ENCODE data around the gene EHD1. TPM values are rescaled to one million over a fixed set of nuclear protein-coding genes. Genes with fewer than 3 reads are reported as not detected.
A peak's percentile ranks its signal among the peaks of the same experiment; 100 is the strongest.

Gene EHD1
- total and polyA plus RNA-seq, 2 experiments from 2014 or later = 55.2 to 90.2 TPM

DNA sequence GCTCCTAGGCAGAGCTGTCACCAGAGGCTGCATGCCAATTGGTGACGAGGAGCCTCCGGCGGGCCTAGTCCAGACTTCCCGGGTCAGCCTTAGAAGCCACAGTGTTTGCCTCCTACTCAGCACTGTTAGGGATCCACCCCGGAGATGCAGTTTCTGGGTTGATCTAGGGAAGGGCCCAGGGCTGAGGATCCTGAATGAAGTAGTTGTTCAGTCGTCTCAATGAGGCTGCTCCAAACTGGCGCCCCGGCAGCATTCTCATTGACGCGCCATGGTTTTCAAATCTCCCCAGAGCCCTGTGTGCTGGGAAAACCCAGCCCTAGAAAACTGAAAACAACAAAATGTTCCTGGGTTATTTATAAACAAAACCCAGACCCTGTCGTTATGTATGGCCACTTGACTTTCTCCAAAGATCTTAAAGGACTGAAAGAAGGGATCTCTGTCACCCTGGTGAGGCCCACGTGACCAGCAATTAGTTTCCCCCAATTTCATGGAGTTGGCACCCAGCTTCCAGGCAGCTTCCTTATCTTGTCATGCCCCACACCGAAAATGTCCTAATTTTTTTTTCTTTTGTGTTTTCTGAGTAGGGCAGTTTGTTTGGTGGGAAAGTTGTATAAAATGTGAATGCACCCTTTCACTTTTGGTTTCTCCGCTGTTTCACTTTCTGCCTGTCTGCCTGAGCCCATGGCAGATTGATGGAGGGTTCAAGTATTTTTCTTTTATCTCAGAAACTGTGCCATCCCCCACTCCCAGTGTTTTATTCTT, 2.0 kb upstream of the EHD1 start:
- H3K4me1 ChIP-seq (ENCODE audit: insufficient read depth) = peaks cover 13% of the 10 kb centered on the region
- 75 to 79% methylated on average over 14 of the region's 14 CpGs for whole genome bisulfite sequencing, 2 experiments (ENCODE audit: low coverage in 1 of 2, low lambda C conversion rate in 2 of 2, missing lambda C conversion rate in 2 of 2)
- H3K27me3 ChIP-seq (replicated peaks; ENCODE audit: insufficient read depth) = no peaks in the 10 kb centered on the region
- TF ChIP-seq EZH2phosphoT487 (IDR thresholded peaks at IDR 0.05; ENCODE audit: insufficient read depth, low read depth) = no peak
- no peak for TF ChIP-seq EZH2 (IDR thresholded peaks at IDR 0.05; ENCODE audit: insufficient read depth, poor library complexity, severe bottlenecking)
- in situ Hi-C loops (cut with MboI) = no loop called here
- no peak overlapping the region for H3K9ac ChIP-seq
- peaks cover 29% of the 10 kb centered on the region for H3K79me2 ChIP-seq (ENCODE audit: insufficient read depth)
- no peaks in the 10 kb centered on the region for H3K9me3 ChIP-seq (ENCODE audit: low read depth)
- no peaks in the 10 kb centered on the region for H3K36me3 ChIP-seq (ENCODE audit: low read depth)
- H2AFZ ChIP-seq = no peak overlapping the region
- H4K20me1 ChIP-seq (ENCODE audit: insufficient read depth) = 0 out of 2 replicates have a peak, but pooled peaks cover 6% of the 10 kb centered on the region
- H3F3A ChIP-seq (ENCODE audit: insufficient read depth) = peaks cover 16% of the 10 kb centered on the region
- no peak for DNase-seq
- H3K4me3 ChIP-seq = no peak overlapping the region
- no peak overlapping the region for H3K27ac ChIP-seq
- no peak overlapping the region for H3K4me2 ChIP-seq (ENCODE audit: unreplicated experiment)
- no peaks in the 10 kb centered on the region for H3K9me2 ChIP-seq (ENCODE audit: insufficient read depth)

DNA sequence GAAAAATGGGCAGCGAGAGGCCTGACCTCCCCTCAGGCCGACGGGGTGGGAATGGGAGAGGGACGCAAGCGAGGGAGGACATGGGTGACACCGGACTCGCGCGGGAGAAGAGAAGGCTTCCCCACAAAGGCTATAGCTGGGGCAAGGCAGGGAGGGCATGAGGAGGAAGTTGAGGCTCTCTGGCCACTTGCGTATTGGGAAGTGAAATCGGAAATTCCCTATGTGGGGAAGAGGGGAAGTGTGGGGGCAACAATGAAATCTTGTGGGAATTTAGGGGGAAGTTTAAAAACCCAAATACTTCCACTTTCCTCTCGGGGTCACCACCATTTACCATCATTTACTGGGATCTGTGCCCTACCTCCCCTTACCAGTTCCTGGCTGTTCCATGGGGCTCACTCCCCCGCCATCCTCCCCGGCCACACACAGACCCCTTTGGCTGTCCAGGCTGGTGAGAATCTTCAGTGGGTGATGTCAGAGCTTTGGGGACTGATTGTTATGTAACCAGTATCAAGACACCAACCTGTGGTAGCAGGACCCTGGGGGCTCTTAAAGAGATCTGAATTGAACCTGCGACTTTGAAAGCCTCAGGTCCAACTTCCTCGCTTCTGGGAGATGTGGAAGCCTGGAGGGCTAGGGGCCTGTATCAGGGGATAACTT, 951 bp upstream of the EHD1 start:
- in situ Hi-C loops (cut with MboI) = no loop called here
- H3K79me2 ChIP-seq (ENCODE audit: insufficient read depth) = peaks cover 39% of the 10 kb centered on the region
- peaks cover 16% of the 10 kb centered on the region for H3F3A ChIP-seq (ENCODE audit: insufficient read depth)
- DNase-seq = no peak
- H3K27ac ChIP-seq = peak overlapping the region; percentile 61
- peaks cover 16% of the 10 kb centered on the region for H3K4me1 ChIP-seq (ENCODE audit: insufficient read depth)
- H3K9me3 ChIP-seq (ENCODE audit: low read depth) = no peaks in the 10 kb centered on the region
- peak overlapping the region; percentile 89 for H3K4me2 ChIP-seq (ENCODE audit: unreplicated experiment)
- H4K20me1 ChIP-seq (ENCODE audit: insufficient read depth) = 0 out of 2 replicates have a peak, but pooled peaks cover 6% of the 10 kb centered on the region
- no peaks in the 10 kb centered on the region for H3K9me2 ChIP-seq (ENCODE audit: insufficient read depth)
- no peak for TF ChIP-seq EZH2phosphoT487 (IDR thresholded peaks at IDR 0.05; ENCODE audit: insufficient read depth, low read depth)
- no peak for TF ChIP-seq EZH2 (IDR thresholded peaks at IDR 0.05; ENCODE audit: insufficient read depth, poor library complexity, severe bottlenecking)
- peak overlapping the region; percentile 96 for H3K4me3 ChIP-seq
- H3K36me3 ChIP-seq (ENCODE audit: low read depth) = 0 out of 2 replicates have a peak, but pooled peaks cover 3% of the 10 kb centered on the region
- H2AFZ ChIP-seq = peak overlapping the region; percentile 91
- H3K9ac ChIP-seq = peak overlapping the region; percentile 90
- H3K27me3 ChIP-seq (replicated peaks; ENCODE audit: insufficient read depth) = no peaks in the 10 kb centered on the region
- WGBS, 2 experiments (ENCODE audit: low coverage in 1 of 2, low lambda C conversion rate in 2 of 2, missing lambda C conversion rate in 2 of 2) = 26 to 30% methylated on average over 16 of the region's 16 CpGs

DNA sequence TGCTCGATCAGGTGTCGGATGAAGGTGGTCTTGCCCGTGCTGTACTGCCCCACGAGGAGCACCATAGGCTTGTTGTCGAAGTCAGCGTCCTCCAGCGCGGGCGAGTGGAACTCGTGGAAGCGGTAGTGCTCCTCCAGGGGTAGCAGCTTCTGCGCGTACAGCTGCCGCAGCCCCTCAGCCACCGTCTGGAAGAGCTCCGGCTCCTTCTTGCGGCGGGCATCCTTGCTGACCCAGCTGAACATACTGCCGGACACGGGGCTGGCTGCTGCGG, 263 bp downstream of the EHD1 start:
- WGBS, 2 experiments (ENCODE audit: low coverage in 1 of 2, low lambda C conversion rate in 2 of 2, missing lambda C conversion rate in 2 of 2) = 0% methylated on average over 11 to 21 of the region's 21 CpGs
- peak overlapping the region; percentile 90 for H3K9ac ChIP-seq
- TF ChIP-seq EZH2phosphoT487 (IDR thresholded peaks at IDR 0.05; ENCODE audit: insufficient read depth, low read depth) = no peak
- TF ChIP-seq EZH2 (IDR thresholded peaks at IDR 0.05; ENCODE audit: insufficient read depth, poor library complexity, severe bottlenecking) = no peak
- peak overlapping the region; percentile 99 for H3K4me2 ChIP-seq (ENCODE audit: unreplicated experiment)
- H3F3A ChIP-seq (ENCODE audit: insufficient read depth) = peaks cover 16% of the 10 kb centered on the region
- in situ Hi-C loops (cut with MboI) = no loop called here
- H3K27me3 ChIP-seq (replicated peaks; ENCODE audit: insufficient read depth) = no peaks in the 10 kb centered on the region
- H2AFZ ChIP-seq = peak overlapping the region; percentile 46
- H3K36me3 ChIP-seq (ENCODE audit: low read depth) = peaks cover 7% of the 10 kb centered on the region; the same call in 1 of the 2 replicates
- H3K79me2 ChIP-seq (ENCODE audit: insufficient read depth) = peaks cover 51% of the 10 kb centered on the region
- peak overlapping the region; percentile 66 for H3K27ac ChIP-seq
- H4K20me1 ChIP-seq (ENCODE audit: insufficient read depth) = 0 out of 2 replicates have a peak, but pooled peaks cover 6% of the 10 kb centered on the region
- no peaks in the 10 kb centered on the region for H3K9me3 ChIP-seq (ENCODE audit: low read depth)
- peaks cover 16% of the 10 kb centered on the region for H3K4me1 ChIP-seq (ENCODE audit: insufficient read depth)
- no peak for DNase-seq
- no peaks in the 10 kb centered on the region for H3K9me2 ChIP-seq (ENCODE audit: insufficient read depth)
- H3K4me3 ChIP-seq = peak overlapping the region; percentile 96

DNA sequence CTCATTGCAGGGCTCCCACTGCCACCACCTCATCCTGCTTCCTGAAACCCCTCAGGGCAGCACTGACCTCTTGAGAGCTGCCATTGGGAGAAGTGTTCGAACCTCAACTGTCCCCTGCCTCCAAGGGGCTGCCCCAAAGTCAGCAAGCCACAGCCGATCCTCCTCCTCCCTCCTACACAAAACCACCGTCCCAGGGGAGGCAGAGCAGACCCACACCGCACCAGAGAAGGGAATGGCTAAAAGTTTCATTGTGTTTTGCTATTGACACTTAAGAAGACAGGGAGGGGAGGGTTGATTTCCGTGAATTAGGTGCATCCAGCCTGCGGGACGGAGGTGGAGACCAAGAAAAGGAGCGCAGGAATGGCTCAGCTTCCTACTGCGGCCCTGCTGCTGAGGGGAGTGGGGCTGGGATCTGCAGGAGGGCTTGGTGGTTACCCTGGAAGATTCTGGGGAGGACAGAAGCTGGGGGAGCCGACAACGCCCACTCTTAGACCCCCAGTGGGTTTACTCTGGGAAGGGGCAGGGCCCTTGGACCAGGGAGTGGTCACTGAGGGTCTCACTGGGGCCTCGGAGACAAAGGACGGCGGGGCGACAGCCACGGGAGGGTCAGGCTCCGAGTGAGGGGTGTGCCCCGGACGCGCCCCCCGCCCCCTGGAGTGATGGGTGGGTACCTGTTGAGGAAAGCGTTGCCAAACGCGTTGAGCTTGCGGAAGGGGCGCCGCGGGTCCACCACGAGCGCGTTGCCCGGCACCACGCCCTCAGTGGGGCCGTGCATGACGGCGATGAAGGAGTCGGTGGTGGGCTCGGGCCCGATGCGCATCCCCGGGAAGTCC, 815 bp downstream of the EHD1 start:
- H3K4me3 ChIP-seq = peak overlapping the region; percentile 96
- 0 out of 2 replicates have a peak, but pooled peaks cover 9% of the 10 kb centered on the region for H4K20me1 ChIP-seq (ENCODE audit: insufficient read depth)
- peaks cover 12% of the 10 kb centered on the region for H3K36me3 ChIP-seq (ENCODE audit: low read depth)
- WGBS, 2 experiments (ENCODE audit: low coverage in 1 of 2, low lambda C conversion rate in 2 of 2, missing lambda C conversion rate in 2 of 2) = 3% methylated on average over 37 to 39 of the region's 41 CpGs
- peak overlapping the region; percentile 66 for H3K27ac ChIP-seq
- peaks cover 16% of the 10 kb centered on the region for H3K4me1 ChIP-seq (ENCODE audit: insufficient read depth)
- no peaks in the 10 kb centered on the region for H3K9me2 ChIP-seq (ENCODE audit: insufficient read depth)
- peaks cover 16% of the 10 kb centered on the region for H3F3A ChIP-seq (ENCODE audit: insufficient read depth)
- peak; percentile 60 for DNase-seq
- H2AFZ ChIP-seq = peak overlapping the region; percentile 46
- no peaks in the 10 kb centered on the region for H3K9me3 ChIP-seq (ENCODE audit: low read depth)
- peaks cover 57% of the 10 kb centered on the region for H3K79me2 ChIP-seq (ENCODE audit: insufficient read depth)
- TF ChIP-seq EZH2phosphoT487 (IDR thresholded peaks at IDR 0.05; ENCODE audit: insufficient read depth, low read depth) (no peak), EZH2 (IDR thresholded peaks at IDR 0.05; ENCODE audit: insufficient read depth, poor library complexity, severe bottlenecking) (no peak)
- in situ Hi-C loops (cut with MboI) = no loop called here
- peak overlapping the region; percentile 90 for H3K9ac ChIP-seq
- H3K4me2 ChIP-seq (ENCODE audit: unreplicated experiment) = peak overlapping the region; percentile 99
- no peaks in the 10 kb centered on the region for H3K27me3 ChIP-seq (replicated peaks; ENCODE audit: insufficient read depth)

All from GM23248 (cell line).